Stomach (tissue), 9 donors: ENCODE data around the gene GRWD1. TPM values are rescaled to one million over a fixed set of nuclear protein-coding genes. Genes with fewer than 3 reads are reported as not detected.

Experiments
- DNase-seq, 2 donors: peaks; one replicate each; pipeline versions ENCODE4 v3.0.0 to v3.0.0-alpha.2; 2013 to 2019
- H3K27ac ChIP-seq, 5 donors: fragments of 200-600 bp in 4 of 5; sonication (generic) in 4 of 5; one replicate each; pipeline ENCODE4 v1.5.1; 2013 to 2019; ENCODE audit warnings: mild to moderate bottlenecking in 1 of 5, moderate library complexity in 1 of 5
- H3K27me3 ChIP-seq, 3 donors: fragments of 200-600 bp; sonication (generic); one replicate each; pipeline ENCODE4 v1.5.1; 2017 to 2019; ENCODE audit warnings: mixed run types in 1 of 3
- H3K36me3 ChIP-seq, 4 donors: fragments of 200-600 bp; sonication (generic); 1 replicate in 3 of 4; 2 replicates in 1 of 4; pipeline ENCODE4 v1.5.1; 2016 to 2019
- H3K4me1 ChIP-seq, 4 donors: fragments of 200-600 bp; sonication (generic); one replicate each; pipeline ENCODE4 v1.5.1; 2016 to 2019
- H3K4me3 ChIP-seq, 4 donors: fragments of 200-600 bp; sonication (generic) in 3 of 4; one replicate each; pipeline ENCODE4 v1.5.1; 2016 to 2019; ENCODE audit warnings: mild to moderate bottlenecking in 1 of 4
- H3K9me3 ChIP-seq, 4 donors: fragments of 200-600 bp; sonication (generic); one replicate each; pipeline ENCODE4 v1.5.1; 2016 to 2019
- CTCF ChIP-seq, 7 experiments: fragments of 450-650 bp in 4 of 7; fragments of 200-600 bp in 3 of 7; sonication (generic) in 3 of 7; IDR thresholded peaks; one replicate each; pipeline ENCODE4 v1.5.1; 2016 to 2019; ENCODE audit warnings: antibody characterized with exemption in 7 of 7, control low read depth in 2 of 7, mild to moderate bottlenecking in 1 of 7
- EP300 ChIP-seq: sonication (generic); formaldehyde crosslinking; IDR thresholded peaks from one replicate; pipeline ENCODE4 v1.6.1; 2017; ENCODE audit warnings: antibody characterized with exemption
- POLR2A ChIP-seq, 4 donors: fragments of 450-650 bp; IDR thresholded peaks; one replicate each; pipeline ENCODE4 v1.6.1; 2016; ENCODE audit warnings: antibody characterized with exemption in 4 of 4, control low read depth in 2 of 4, mild to moderate bottlenecking in 1 of 4, moderate library complexity in 1 of 4
- POLR2AphosphoS5 ChIP-seq, 3 donors: sonication (generic); formaldehyde crosslinking; IDR thresholded peaks; one replicate each; pipeline ENCODE4 v1.6.1; 2016; ENCODE audit warnings: antibody characterized with exemption in 3 of 3
- WGBS, 5 donors: extraction: QIAGEN DNeasy Blood & Tissue Kit in 3 of 5; methylation state at CpG; one replicate each; pipeline versions ENCODE4 v1.1.5 to v1.1.7; 2013 to 2018; 5-methylcytosine and 5-hydroxymethylcytosine counted together
- intact Hi-C: fragments of 100-400 bp; cut with DNase I; formaldehyde crosslinking; loops from one replicate; pipeline ENCODE4 v1.15.1; 2023; ENCODE audit warnings: low total_unique reads
- polyA plus RNA-seq, 3 donors: library from polyadenylated mRNA; stranded (reverse); fragments of 200-250 nt; gene quantifications; one replicate each; pipeline ENCODE4 v1.2.3, GENCODE V29; 2013
- total RNA-seq, 5 donors: library from RNA; depleted of rRNA; stranded (reverse); fragments of >200 nt; gene quantifications; one replicate each; pipeline versions ENCODE4 v1.1.0 to v1.2.3, GENCODE V29; 2014 to 2016
- donor health status: healthy with polysubstance abuse.
- donor health status: Bipolar disorder and iron deficiency.
- donor health status: healthy.

GRWD1 gene
- total and polyA plus RNA-seq, 8 donors, result 5.8 to 49.4 (median 15.7) TPM

DNA sequence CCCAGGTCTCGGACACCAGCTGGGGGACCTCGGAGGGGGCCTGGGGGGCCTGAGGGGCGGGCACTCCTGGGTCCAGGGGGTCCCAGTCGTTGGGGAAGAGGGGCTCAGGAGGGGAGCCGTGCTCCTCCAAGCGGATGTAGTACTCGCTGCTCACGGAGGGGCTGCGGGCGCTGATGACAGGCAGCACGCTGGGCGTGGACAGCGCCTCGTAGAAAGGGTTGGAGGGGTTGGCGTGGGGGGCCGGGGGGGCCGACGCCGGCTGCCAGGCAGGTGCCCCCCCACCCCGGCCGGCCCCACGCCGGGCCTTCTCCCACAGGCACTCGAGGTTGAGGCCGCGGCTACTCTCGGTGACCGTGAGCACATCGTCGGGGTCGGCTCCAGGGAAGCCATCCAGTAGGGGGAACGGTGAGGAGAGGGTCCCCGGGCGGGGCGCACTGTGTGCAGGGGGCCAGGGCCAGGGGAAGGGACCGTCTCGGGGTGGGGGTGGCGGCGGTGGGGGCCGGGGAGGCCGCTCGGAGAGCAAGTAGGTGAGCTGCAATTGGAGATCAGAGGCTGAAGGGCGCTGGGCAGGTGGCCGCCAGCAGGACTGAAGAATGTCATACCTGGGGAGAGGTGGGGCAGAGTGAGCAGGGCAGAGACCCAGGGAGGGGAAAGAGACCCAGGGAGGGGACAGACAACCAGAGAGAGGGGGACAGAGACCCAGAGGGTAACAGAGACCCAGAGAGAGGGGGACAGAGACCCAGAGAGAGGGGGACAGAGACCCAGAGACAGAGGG is 53.7 kb downstream of the GRWD1 start:
- no peaks in the 10 kb centered on the region for H3K9me3 ChIP-seq
- H3K36me3 ChIP-seq, result no peaks in the 10 kb centered on the region
- intact Hi-C loops, result no loop called here
- no peak overlapping the region for H3K27ac ChIP-seq
- no peak overlapping the region for H3K4me3 ChIP-seq
- H3K27me3 ChIP-seq, result peaks cover 0 to 59% (median 29%) of the 10 kb centered on the region in 3 donors
- WGBS, 5 donors, result 60 to 70% (median 64%) methylated on average over 29 to 44 of the region's 44 CpGs
- peak in 1 of 2 donors; percentile 17 for DNase-seq
- TF ChIP-seq POLR2A (IDR thresholded peaks at IDR 0.05), result no peak
- peaks cover 26 to 60% (median 45%) of the 10 kb centered on the region in 4 donors for H3K4me1 ChIP-seq

GRCh38 chr19:48500830-48501493 is 55.2 kb downstream of the GRWD1 start:
- Histone ChIP-seq H3K9me3 (no peaks in the 10 kb centered on the region), H3K36me3 (no peaks in the 10 kb centered on the region), H3K27ac (peak overlapping the region in 3 of 5 donors; percentile 2 to 46 (median 29)), H3K4me3 (peak overlapping the region; percentile 24 to 48 (median 28)), H3K4me1 (peaks cover 26 to 45% (median 35%) of the 10 kb centered on the region in 4 donors), H3K27me3 (peaks cover 0 to 59% (median 29%) of the 10 kb centered on the region in 3 donors)
- DNase-seq, result peak in 1 of 2 donors; percentile 29
- WGBS, 5 donors, result 38 to 61% (median 43%) methylated on average over 28 to 32 of the region's 32 CpGs
- intact Hi-C loops, result no loop called here
- no peak for TF ChIP-seq POLR2AphosphoS5 (IDR thresholded peaks at IDR 0.05)
- TF ChIP-seq EP300, result no peak
- no peak for TF ChIP-seq CTCF (IDR thresholded peaks at IDR 0.05)

DNA sequence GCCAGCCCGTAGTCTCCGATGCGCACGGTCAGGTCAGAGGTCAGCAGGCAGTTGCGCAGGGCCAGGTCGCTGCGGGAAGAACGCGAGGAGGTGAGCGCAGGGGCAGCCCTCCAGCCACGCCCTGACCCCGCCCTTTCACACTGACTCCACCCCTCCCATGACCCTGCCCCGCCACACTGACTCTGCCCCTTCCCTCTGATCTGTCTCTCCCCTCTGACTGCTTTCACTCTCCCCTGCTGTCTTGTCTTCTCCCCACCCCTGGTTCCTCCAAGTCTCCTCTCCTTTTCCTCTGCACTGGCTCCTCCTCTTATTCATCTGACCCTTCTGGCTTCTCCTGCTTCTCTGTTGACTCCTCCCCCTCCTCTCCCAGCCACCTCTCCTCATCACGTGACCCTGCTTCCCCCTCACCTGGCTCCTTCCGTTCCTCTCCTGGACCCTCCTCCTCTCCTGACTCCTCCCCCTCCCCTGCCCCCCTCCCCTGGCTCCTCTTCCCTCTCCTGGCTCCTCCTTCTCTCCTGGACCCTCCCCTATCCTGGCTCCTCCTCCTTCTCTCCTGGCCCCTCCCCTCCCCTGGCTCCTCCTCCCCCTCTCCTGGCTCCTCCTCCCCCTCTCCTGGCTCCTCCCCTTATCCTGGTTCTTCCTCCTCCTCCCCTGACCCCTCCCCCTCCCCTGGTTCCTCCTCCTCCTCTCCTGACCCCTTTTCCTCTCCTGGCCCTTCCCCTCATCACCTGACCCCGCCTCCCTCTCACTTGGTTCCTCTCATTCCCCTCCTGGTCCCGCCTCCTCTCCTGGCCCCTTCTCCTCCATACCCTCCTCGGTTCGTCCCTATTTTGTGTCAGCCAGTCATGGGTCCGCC is 55.9 kb downstream of the GRWD1 start:
- WGBS, 5 donors, result 1 to 9% (median 2%) methylated on average over 15 to 20 of the region's 20 CpGs
- no peak for TF ChIP-seq POLR2A (IDR thresholded peaks at IDR 0.05)
- TF ChIP-seq POLR2AphosphoS5 (IDR thresholded peaks at IDR 0.05), result peak in 1 of 3 donors; percentile 68
- TF ChIP-seq EP300, result no peak
- Histone ChIP-seq H3K27me3 (peaks cover 0 to 59% (median 29%) of the 10 kb centered on the region in 3 donors), H3K36me3 (no peaks in the 10 kb centered on the region), H3K4me3 (peak overlapping the region; percentile 27 to 48 (median 28)), H3K9me3 (no peaks in the 10 kb centered on the region), H3K27ac (peak overlapping the region; percentile 2 to 67 (median 52)), H3K4me1 (peaks cover 26 to 41% (median 35%) of the 10 kb centered on the region in 4 donors)
- intact Hi-C loops, result no loop called here
- peak; percentile 95 to 97 for DNase-seq

GRCh38 chr19:48502350-48503018 is 56.7 kb downstream of the GRWD1 start:
- WGBS, 5 donors, result 26 to 56% (median 28%) methylated on average over 13 to 27 of the region's 27 CpGs
- H3K9me3 ChIP-seq, result no peaks in the 10 kb centered on the region
- peak overlapping the region; percentile 17 to 41 (median 28) for H3K4me3 ChIP-seq
- intact Hi-C loops, result no loop called here
- no peaks in the 10 kb centered on the region for H3K36me3 ChIP-seq
- H3K27me3 ChIP-seq, result peaks cover 0 to 53% (median 29%) of the 10 kb centered on the region in 3 donors
- TF ChIP-seq POLR2AphosphoS5 (IDR thresholded peaks at IDR 0.05) (peak in 1 of 3 donors; percentile 26), POLR2A (IDR thresholded peaks at IDR 0.05) (no peak)
- H3K27ac ChIP-seq, result peak overlapping the region; percentile 16 to 67 (median 52)
- no peak for DNase-seq
- peaks cover 23 to 34% (median 30%) of the 10 kb centered on the region in 4 donors for H3K4me1 ChIP-seq

GRCh38 chr19:48506138-48506733 is 60.5 kb downstream of the GRWD1 start:
- intact Hi-C loops, result loop anchor here (5.0 kb wide), 1 partner anchor 81 kb away; no protein-coding TSS in a partner anchor
- peaks cover 10 to 27% (median 16%) of the 10 kb centered on the region in 4 donors for H3K4me1 ChIP-seq
- no peak overlapping the region for H3K4me3 ChIP-seq
- no peak overlapping the region for H3K27ac ChIP-seq
- peak in 1 of 2 donors; percentile 28 for DNase-seq
- H3K27me3 ChIP-seq, result peaks cover 2 to 37% (median 4%) of the 10 kb centered on the region in 3 donors
- no peaks in the 10 kb centered on the region for H3K9me3 ChIP-seq
- peak in 4 of 7 experiments; percentile 39 to 47 (median 44) for TF ChIP-seq CTCF (IDR thresholded peaks at IDR 0.05)
- no peak for TF ChIP-seq POLR2AphosphoS5 (IDR thresholded peaks at IDR 0.05)
- no peak for TF ChIP-seq POLR2A (IDR thresholded peaks at IDR 0.05)
- no peaks in the 10 kb centered on the region for H3K36me3 ChIP-seq
- WGBS, 5 donors, result 85 to 89% (median 87%) methylated on average over 5 of the region's 5 CpGs
